SK-N-MC (cell line): ENCODE data around the gene SREK1IP1.

Experiments
- EZH2 ChIP-seq: fragments of 200-600 bp; sonication (generic); IDR thresholded peaks from one replicate; pipeline ENCODE4 v1.6.1; 2017; ENCODE audit warnings: antibody characterized with exemption
- FOXP2 ChIP-seq: optimal IDR thresholded peaks from 2 replicates; pipeline ENCODE3; 2011; ENCODE audit warnings: mild to moderate bottlenecking, moderate library complexity; ENCODE audit not compliant: insufficient read depth; ENCODE audit errors: extremely low read length, control extremely low read depth
- POLR2AphosphoS5 ChIP-seq: IDR thresholded peaks from 2 replicates; pipeline ENCODE4 v1.6.1; 2012; ENCODE audit warnings: mild to moderate bottlenecking, low read depth, low read length, borderline replicate concordance

- TF ChIP-seq POLR2AphosphoS5 (no peak), EZH2 (no peak), FOXP2 (no peak)
These were observed 79.5 kb downstream of the SREK1IP1 start for GRCh38 chr5:64688965-64689364.
